Gastroesophageal sphincter (tissue), 3 donors: ENCODE measurements around the gene CMIP.
"Not testable (repeated sequence)": the region's sequence is repeated elsewhere in the genome, so short reads cannot be mapped to it uniquely, and the experiment has no call there.

ENCODE experiments used
- EP300 ChIP-seq: sonication (generic); formaldehyde crosslinking; IDR thresholded peaks from one replicate; pipeline ENCODE4 v1.6.1; 2017; ENCODE audit warnings: antibody characterized with exemption, mild to moderate bottlenecking
- TF ChIP-seq, protein P1 (sequence below), 4 experiments: fragments of 200-600 bp in 2 of 4; fragments of 450-650 bp in 2 of 4; sonication (generic) in 1 of 4; IDR thresholded peaks; one replicate each; pipeline ENCODE4 v1.5.1; 2017 to 2019; ENCODE audit warnings: antibody characterized with exemption in 4 of 4, mild to moderate bottlenecking in 2 of 4, moderate library complexity in 2 of 4

DNA sequence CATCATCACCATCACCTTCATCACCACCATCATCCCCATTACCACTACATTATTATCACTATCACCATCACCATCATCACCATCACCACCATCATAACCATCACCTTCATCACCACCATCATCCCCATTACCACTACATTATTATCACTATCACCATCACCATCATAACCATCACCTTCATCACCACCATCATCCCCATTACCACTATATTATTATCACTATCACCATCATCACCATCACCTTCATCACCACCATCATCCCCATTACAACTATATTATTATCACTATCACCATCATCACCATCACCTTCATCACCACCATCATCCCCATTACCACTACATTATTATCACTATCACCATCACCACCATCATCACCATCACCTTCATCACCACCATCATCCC is 132.7 kb downstream of the CMIP start:
- not testable (repeated sequence) for TF ChIP-seq EP300
- TF ChIP-seq, protein P1, sequence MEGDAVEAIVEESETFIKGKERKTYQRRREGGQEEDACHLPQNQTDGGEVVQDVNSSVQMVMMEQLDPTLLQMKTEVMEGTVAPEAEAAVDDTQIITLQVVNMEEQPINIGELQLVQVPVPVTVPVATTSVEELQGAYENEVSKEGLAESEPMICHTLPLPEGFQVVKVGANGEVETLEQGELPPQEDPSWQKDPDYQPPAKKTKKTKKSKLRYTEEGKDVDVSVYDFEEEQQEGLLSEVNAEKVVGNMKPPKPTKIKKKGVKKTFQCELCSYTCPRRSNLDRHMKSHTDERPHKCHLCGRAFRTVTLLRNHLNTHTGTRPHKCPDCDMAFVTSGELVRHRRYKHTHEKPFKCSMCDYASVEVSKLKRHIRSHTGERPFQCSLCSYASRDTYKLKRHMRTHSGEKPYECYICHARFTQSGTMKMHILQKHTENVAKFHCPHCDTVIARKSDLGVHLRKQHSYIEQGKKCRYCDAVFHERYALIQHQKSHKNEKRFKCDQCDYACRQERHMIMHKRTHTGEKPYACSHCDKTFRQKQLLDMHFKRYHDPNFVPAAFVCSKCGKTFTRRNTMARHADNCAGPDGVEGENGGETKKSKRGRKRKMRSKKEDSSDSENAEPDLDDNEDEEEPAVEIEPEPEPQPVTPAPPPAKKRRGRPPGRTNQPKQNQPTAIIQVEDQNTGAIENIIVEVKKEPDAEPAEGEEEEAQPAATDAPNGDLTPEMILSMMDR (IDR thresholded peaks at IDR 0.05) = not testable (repeated sequence)
